RWPE2 (cell line): ENCODE results near the gene EPB41L2.

ENCODE experiments used
- ATAC-seq: fragments of 200-7000 bp; cut with Tn5 transposase; 3 replicates; pipeline ENCODE4 v1.9.1; 2021; ENCODE audit warnings: low read depth
- DNase-seq: peaks from one replicate; pipeline ENCODE4 v3.0.0-alpha.2; 2020; ENCODE audit warnings: low spot score
- H3K27ac ChIP-seq: fragments of 450-650 bp; 2 replicates; pipeline ENCODE4 v1.5.1; 2017; ENCODE audit warnings: mild to moderate bottlenecking; ENCODE audit not compliant: poor library complexity, severe bottlenecking
- H3K27me3 ChIP-seq: fragments of 250-450 bp; sonication (Bioruptor Pico); 2 replicates; pipeline ENCODE4 v1.5.1; 2021; ENCODE audit warnings: mild to moderate bottlenecking, moderate library complexity; ENCODE audit not compliant: insufficient read depth, poor library complexity, severe bottlenecking
- H3K36me3 ChIP-seq: fragments of 250-450 bp; sonication (Bioruptor Pico); 2 replicates; pipeline ENCODE4 v1.5.1; 2020; ENCODE audit warnings: low read depth, mild to moderate bottlenecking, moderate library complexity
- H3K4me1 ChIP-seq: fragments of 250-450 bp; sonication (Bioruptor Pico); 2 replicates; pipeline ENCODE4 v1.5.1; 2021; ENCODE audit warnings: mild to moderate bottlenecking, moderate library complexity; ENCODE audit not compliant: insufficient read depth, poor library complexity, severe bottlenecking
- H3K4me3 ChIP-seq: fragments of 250-450 bp; sonication (Bioruptor Pico); 2 replicates; pipeline ENCODE4 v1.5.1; 2021; ENCODE audit warnings: mild to moderate bottlenecking, moderate library complexity; ENCODE audit not compliant: severe bottlenecking
- H3K9me3 ChIP-seq: fragments of 250-450 bp; sonication (Bioruptor Pico); 2 replicates; pipeline ENCODE4 v1.5.1; 2021; ENCODE audit warnings: mild to moderate bottlenecking, moderate library complexity; ENCODE audit not compliant: severe bottlenecking
- CTCF ChIP-seq: fragments of 450-650 bp; IDR thresholded peaks from one replicate; pipeline ENCODE4 v1.5.1; 2017; ENCODE audit warnings: mild to moderate bottlenecking, moderate library complexity; ENCODE audit not compliant: poor library complexity, severe bottlenecking

Gene EPB41L2

DNA sequence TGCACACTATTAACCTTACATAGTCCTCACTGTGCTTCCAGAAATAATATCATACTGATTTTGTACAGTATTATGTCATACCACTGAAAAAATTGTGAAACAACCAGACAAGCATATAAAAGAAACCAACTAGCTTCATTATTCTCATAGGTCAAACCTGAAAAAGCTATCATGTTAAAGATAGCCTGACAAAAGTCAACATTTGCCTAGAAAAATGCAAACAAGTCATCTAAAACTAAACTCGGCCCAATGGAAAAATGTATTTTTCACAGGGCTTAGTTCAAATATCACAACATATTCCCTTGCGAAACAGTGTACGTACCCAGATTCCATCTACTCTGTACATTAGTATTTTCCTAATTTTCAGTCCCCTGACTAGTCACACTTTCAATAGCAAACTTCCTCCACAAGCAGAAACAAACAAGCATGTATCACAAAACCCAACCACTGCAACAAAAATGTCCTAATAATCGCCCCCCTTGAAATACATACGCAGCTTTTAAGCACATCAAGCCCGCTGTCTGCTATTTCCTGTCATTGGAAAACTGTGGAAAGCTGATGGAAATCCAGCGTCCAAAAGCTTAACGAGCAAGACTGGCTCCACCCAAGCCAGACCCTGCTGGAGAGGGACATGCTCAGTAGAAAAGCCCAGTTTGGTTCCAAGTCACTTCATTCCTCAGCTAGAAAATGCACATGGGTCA is 93.1 kb downstream of the EPB41L2 start:
- no peak overlapping the region for H3K27ac ChIP-seq
- no peak for ATAC-seq
- no peak overlapping the region for H3K4me3 ChIP-seq

GRCh38 chr6:130969166-130969565 is 93.9 kb downstream of the EPB41L2 start:
- Histone ChIP-seq H3K4me3 (no peak overlapping the region), H3K27me3 (no peaks in the 10 kb centered on the region), H3K27ac (no peak overlapping the region), H3K4me1 (no peaks in the 10 kb centered on the region), H3K9me3 (no peaks in the 10 kb centered on the region), H3K36me3 (no peaks in the 10 kb centered on the region)
- no peak for DNase-seq
- no peak for TF ChIP-seq CTCF
- no peak for ATAC-seq

More for the DNA sequence above, 93.1 kb downstream of the EPB41L2 start:
- Histone ChIP-seq H3K9me3 (no peaks in the 10 kb centered on the region), H3K27me3 (no peaks in the 10 kb centered on the region), H3K4me1 (no peaks in the 10 kb centered on the region), H3K36me3 (no peaks in the 10 kb centered on the region)
- DNase-seq, result no peak
- TF ChIP-seq CTCF, result no peak

- no peak for ATAC-seq
- H3K27ac ChIP-seq, result no peak overlapping the region
- no peaks in the 10 kb centered on the region for H3K9me3 ChIP-seq
- no peaks in the 10 kb centered on the region for H3K36me3 ChIP-seq
- TF ChIP-seq CTCF, result no peak
- H3K4me3 ChIP-seq, result no peak overlapping the region
- no peaks in the 10 kb centered on the region for H3K27me3 ChIP-seq
- no peak for DNase-seq
- H3K4me1 ChIP-seq, result no peaks in the 10 kb centered on the region
These were observed 94.6 kb downstream of the EPB41L2 start for GRCh38 chr6:130968476-130968875.

DNA sequence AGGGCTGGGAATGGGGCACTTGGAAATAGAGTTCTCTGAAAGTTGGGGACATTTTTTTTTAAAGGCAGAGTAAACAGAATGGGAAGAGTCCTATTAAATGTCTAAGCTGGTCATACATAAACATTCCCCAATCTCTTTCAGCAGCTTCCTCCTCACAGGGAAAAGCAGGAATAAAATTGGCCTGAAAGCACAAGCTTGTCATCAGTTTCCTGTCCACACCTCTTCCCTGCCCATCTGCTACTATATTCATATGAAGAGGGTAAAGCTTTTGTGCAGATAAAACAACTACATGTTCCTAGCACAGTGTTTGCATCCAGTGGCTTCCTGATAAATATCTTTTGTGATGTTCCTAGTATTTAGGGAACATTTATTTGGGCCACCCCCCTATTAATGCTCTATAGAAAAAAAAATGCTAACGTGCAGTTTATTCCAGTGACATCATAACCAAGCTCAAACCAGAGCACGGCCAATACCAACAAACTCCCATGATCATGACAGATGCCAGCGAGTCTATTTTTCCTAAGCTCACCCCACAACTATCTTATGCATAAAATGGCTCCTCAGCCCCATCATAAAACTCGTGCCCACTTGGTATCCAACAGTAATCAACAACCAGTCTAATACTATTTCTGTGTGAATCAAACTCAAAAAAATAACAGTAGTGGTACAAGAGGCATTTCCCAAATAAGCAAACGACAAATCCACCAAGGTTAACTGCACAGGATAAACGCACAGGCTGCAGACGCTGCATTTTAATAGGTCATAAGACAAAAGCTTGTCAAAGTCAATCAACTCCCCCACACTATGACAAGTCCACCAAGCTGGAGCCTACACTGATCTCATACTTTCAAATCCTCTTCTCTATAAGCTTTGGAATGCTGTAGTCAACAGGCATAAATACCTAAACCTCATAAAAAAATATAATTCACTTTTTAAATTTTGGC is 95.3 kb downstream of the EPB41L2 start:
- no peak for TF ChIP-seq CTCF
- Histone ChIP-seq H3K27ac (no peak overlapping the region), H3K4me1 (no peaks in the 10 kb centered on the region), H3K9me3 (no peaks in the 10 kb centered on the region), H3K4me3 (no peak overlapping the region), H3K36me3 (no peaks in the 10 kb centered on the region), H3K27me3 (no peaks in the 10 kb centered on the region)
- DNase-seq (no peak), ATAC-seq (no peak)
